A549 (cell line): ENCODE measurements around the gene GGT7. TPM values are rescaled to one million over a fixed set of nuclear protein-coding genes. Genes with fewer than 3 reads are reported as not detected.

ENCODE experiments used
- ATAC-seq, 2 experiments: fragments of 200-7000 bp in 1 of 2; fragments of >200 bp in 1 of 2; cut with Nextera tagmentation in 1 of 2; cut with Tn5 transposase in 1 of 2; 3 replicates each; pipeline versions ENCODE4 v1.8.0 to v1.9.1; 2018 to 2020; ENCODE audit warnings: mild to moderate bottlenecking in 1 of 2, moderate library complexity in 1 of 2
- CTCF ChIA-PET: fragments of 300-600 bp; sonication (Branson Sonifier 250); formaldehyde crosslinking; extraction: SDS; loops from one replicate; lab custom pipeline; 2021; ENCODE audit warnings: antibody characterized with exemption, inconsistent platforms; lab: Yijun Ruan, JAX
- POLR2A ChIA-PET: fragments of 350-600 bp; formaldehyde crosslinking; extraction: SDS; loops from one replicate; lab custom pipeline; 2021; ENCODE audit warnings: antibody characterized with exemption, inconsistent platforms; lab: Yijun Ruan, JAX
- DNase-seq, 2 experiments: peaks; one replicate each; pipeline versions ENCODE4 v3.0.0 to v3.0.0-alpha.2; 2011 to 2016; ENCODE audit warnings: low read depth in 1 of 2, low spot score in 1 of 2
- FAIRE-seq: peaks from 2 replicates; lab custom pipeline; 2011; peaks lifted over from hg19 to GRCh38; lab: Jason Lieb, UNC
- H3K27ac ChIP-seq, 2 experiments: fragments of >200 bp; sonication (Bioruptor Twin); formaldehyde crosslinking; 3 replicates each; pipeline ENCODE4 v1.5.1; 2016 to 2017
- H3K4me1 ChIP-seq: fragments of >200 bp; sonication (Bioruptor Twin); formaldehyde crosslinking; 3 replicates; pipeline ENCODE4 v1.6.1; 2016
- H3K4me2 ChIP-seq: fragments of >200 bp; sonication (Bioruptor Twin); formaldehyde crosslinking; 3 replicates; pipeline ENCODE4 v1.6.1; 2016
- H3K4me3 ChIP-seq: fragments of >200 bp; sonication (Bioruptor Twin); formaldehyde crosslinking; 3 replicates; pipeline ENCODE4 v1.5.1; 2016
- H3K9me3 ChIP-seq: fragments of >200 bp; sonication (Bioruptor Twin); formaldehyde crosslinking; 3 replicates; pipeline ENCODE4 v1.6.1; 2016
- ATOH8 ChIP-seq: fragments of 250-450 bp; sonication (Bioruptor Pico); IDR thresholded peaks from 2 replicates; pipeline ENCODE4 v1.5.0; 2020; ENCODE audit warnings: low read depth, mild to moderate bottlenecking, moderate library complexity
- CBX2 ChIP-seq: fragments of 200-600 bp; sonication (generic); IDR thresholded peaks from 2 replicates; pipeline ENCODE4 v1.6.1; 2016; ENCODE audit warnings: low read depth, mild to moderate bottlenecking, borderline replicate concordance
- CBX8 ChIP-seq: fragments of 200-600 bp; sonication (generic); IDR thresholded peaks from 2 replicates; pipeline ENCODE4 v1.6.1; 2016
- CHD2 ChIP-seq: fragments of 150-350 bp; IDR thresholded peaks from 2 replicates; pipeline ENCODE4 v1.6.1; 2014; ENCODE audit warnings: low read length; ENCODE audit not compliant: partially characterized antibody
- CTCF ChIP-seq: fragments of >200 bp; sonication (Bioruptor Twin); formaldehyde crosslinking; IDR thresholded peaks from 3 replicates; pipeline ENCODE4 v1.5.1; 2016
- EHMT2 ChIP-seq: fragments of 200-600 bp; sonication (generic); IDR thresholded peaks from 2 replicates; pipeline ENCODE4 v1.6.1; 2016; ENCODE audit warnings: antibody characterized with exemption, low read depth, mild to moderate bottlenecking, moderate library complexity
- ESRRA ChIP-seq: fragments of 150-350 bp; IDR thresholded peaks from 2 replicates; pipeline ENCODE4 v1.6.1; 2014; ENCODE audit warnings: mild to moderate bottlenecking, low read length, borderline replicate concordance
- HEYL ChIP-seq: fragments of 250-450 bp; sonication (Bioruptor Pico); IDR thresholded peaks from 2 replicates; pipeline ENCODE4 v1.8.0; 2021; ENCODE audit warnings: mild to moderate bottlenecking, moderate library complexity
- HOXB13 ChIP-seq: fragments of 250-450 bp; sonication (Bioruptor Pico); IDR thresholded peaks from 2 replicates; pipeline ENCODE4 v1.5.0; 2020; ENCODE audit warnings: low read depth, mild to moderate bottlenecking, moderate library complexity
- HOXB5 ChIP-seq: fragments of 250-450 bp; sonication (Bioruptor Pico); IDR thresholded peaks from 2 replicates; pipeline ENCODE4 v1.5.0; 2020; ENCODE audit warnings: mild to moderate bottlenecking, moderate library complexity
- JUN ChIP-seq, 2 experiments: fragments of >200 bp; sonication (Bioruptor Twin); formaldehyde crosslinking; IDR thresholded peaks; 2 replicates in 1 of 2; 3 replicates in 1 of 2; pipeline ENCODE4 v1.6.1; 2016 to 2017
- KDM1A ChIP-seq: fragments of 200-600 bp; sonication (generic); IDR thresholded peaks from 2 replicates; pipeline ENCODE4 v1.6.1; 2016; ENCODE audit warnings: low read depth, mild to moderate bottlenecking
- KDM5A ChIP-seq: fragments of 200-600 bp; sonication (generic); IDR thresholded peaks from 2 replicates; pipeline ENCODE4 v1.6.1; 2016; ENCODE audit warnings: antibody characterized with exemption, mild to moderate bottlenecking
- MAZ ChIP-seq: fragments of 150-350 bp; IDR thresholded peaks from 2 replicates; pipeline ENCODE4 v1.6.1; 2014; ENCODE audit warnings: antibody characterized with exemption, low read depth, low read length, borderline replicate concordance
- MYC ChIP-seq: IDR thresholded peaks from 2 replicates; pipeline ENCODE4 v1.6.1; 2012; ENCODE audit warnings: mild to moderate bottlenecking, inconsistent platforms, low read length, improper control_type of control experiment, borderline replicate concordance
- NFE2L2 ChIP-seq: fragments of 150-350 bp; conservative IDR thresholded peaks from 2 replicates; pipeline ENCODE4 v1.6.1; 2014; ENCODE audit warnings: low read length
- PHF8 ChIP-seq: fragments of 200-600 bp; sonication (generic); IDR thresholded peaks from 2 replicates; pipeline ENCODE4 v1.6.1; 2016; ENCODE audit warnings: low read depth, mild to moderate bottlenecking, antibody characterized with exemption, moderate library complexity, borderline replicate concordance
- POLR2A ChIP-seq: IDR thresholded peaks from 2 replicates; pipeline ENCODE4 v1.6.1; 2012; ENCODE audit warnings: mild to moderate bottlenecking, low read length
- RAD21 ChIP-seq, 2 experiments: fragments of >200 bp in 1 of 2; sonication (Bioruptor Twin) in 1 of 2; formaldehyde crosslinking in 1 of 2; IDR thresholded peaks in 1 of 2; conservative IDR thresholded peaks in 1 of 2; 2 replicates in 1 of 2; 3 replicates in 1 of 2; pipeline ENCODE4 v1.6.1; 2012 to 2018; ENCODE audit warnings: inconsistent platforms in 1 of 2
- REST ChIP-seq: fragments of 200-600 bp; sonication (generic); IDR thresholded peaks from 2 replicates; pipeline ENCODE4 v1.6.1; 2016; ENCODE audit warnings: antibody characterized with exemption, mild to moderate bottlenecking, moderate library complexity
- RNF2 ChIP-seq: fragments of 200-600 bp; sonication (generic); IDR thresholded peaks from 2 replicates; pipeline ENCODE4 v1.6.1; 2016; ENCODE audit warnings: low read depth, mild to moderate bottlenecking, antibody characterized with exemption, moderate library complexity, borderline replicate concordance
- SMC3 ChIP-seq: fragments of >200 bp; sonication (Bioruptor Twin); formaldehyde crosslinking; IDR thresholded peaks from 3 replicates; pipeline ENCODE4 v1.6.1; 2018; ENCODE audit warnings: inconsistent platforms
- TFCP2L1 ChIP-seq: fragments of 250-450 bp; sonication (Bioruptor Pico); IDR thresholded peaks from 2 replicates; pipeline ENCODE4 v1.5.0; 2021; ENCODE audit warnings: mild to moderate bottlenecking
- ZC3H11A ChIP-seq: fragments of 450-650 bp; IDR thresholded peaks from 2 replicates; pipeline ENCODE4 v1.6.1; 2014; ENCODE audit warnings: antibody characterized with exemption, mild to moderate bottlenecking
- ZNF302 ChIP-seq: fragments of 250-450 bp; sonication (Bioruptor Pico); IDR thresholded peaks from 2 replicates; pipeline ENCODE4 v1.9.0; 2021; ENCODE audit warnings: inconsistent platforms, mild to moderate bottlenecking, moderate library complexity
- ZSCAN20 ChIP-seq: fragments of 250-450 bp; sonication (Bioruptor Pico); IDR thresholded peaks from 2 replicates; pipeline ENCODE4 v1.8.0; 2022; ENCODE audit warnings: mild to moderate bottlenecking, moderate library complexity
- WGBS: methylation state at CpG from one replicate; pipeline ENCODE4 v1.1.6; 2017; ENCODE audit errors: missing lambda C conversion rate; 5-methylcytosine and 5-hydroxymethylcytosine counted together
- polyA plus RNA-seq, 4 experiments: library from polyadenylated mRNA; depleted of rRNA in 3 of 4; stranded (reverse); fragments of >200 nt; fragmentation: RNase III in 1 of 4; extraction: RNeasy Plus Mini Kit Qiagen cat#74134 plus additional on column Dnase treatment in 1 of 4; gene quantifications; 2 replicates in 3 of 4; 3 replicates in 1 of 4; pipeline ENCODE4 v1.2.3, GENCODE V29; 2011 to 2017
- TF ChIP-seq, protein P1 (sequence below): IDR thresholded peaks from 2 replicates; pipeline ENCODE4 v1.6.1; 2012; ENCODE audit warnings: low read depth, borderline replicate concordance

GGT7 gene
- polyA plus RNA-seq, 2 of the 4 experiments (the other 2 are of a cell fraction): 3.5 to 9.1 TPM

DNA sequence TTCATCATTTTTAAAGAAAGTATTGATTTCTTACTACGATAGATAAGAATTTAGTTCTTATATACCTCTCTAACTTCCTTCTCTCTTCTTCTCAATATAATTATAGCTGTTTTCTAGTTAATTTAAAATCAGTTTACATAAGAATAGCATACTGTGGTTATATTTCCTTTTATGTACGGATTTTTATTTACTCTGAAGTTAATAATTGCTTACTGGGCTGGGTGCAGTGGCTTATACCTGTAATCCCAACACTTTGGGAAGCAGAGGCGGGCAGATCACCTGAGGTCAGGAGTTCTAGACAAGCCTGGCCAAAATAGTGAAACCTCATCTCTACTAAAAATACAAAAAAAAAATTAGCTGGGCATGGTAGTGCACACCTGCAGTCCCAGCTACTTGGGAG lies 13.5 kb upstream of the GGT7 start:
- no peak for DNase-seq
- ATAC-seq: no peak
- ChIA-PET POLR2A (no interaction called here), CTCF (interaction anchor here (1.1 to 1.5 kb wide), 2 partner anchors 12 to 144 kb away, joined by 3 to 5 read pairs; no protein-coding TSS in a partner anchor)
- Histone ChIP-seq H3K9me3 (no peaks in the 10 kb centered on the region), H3K27ac (no peak overlapping the region), H3K4me2 (peak overlapping the region; percentile 1; the same call in 1 of the 3 replicates), H3K4me3 (no peak overlapping the region), H3K4me1 (peaks cover 13% of the 10 kb centered on the region)
- TF ChIP-seq CTCF (no peak), HEYL (CRISPR knock-in tag) (no peak), ZSCAN20 (CRISPR knock-in tag) (no peak), ZC3H11A (no peak), REST (no peak), TFCP2L1 (CRISPR knock-in tag) (no peak), CBX8 (no peak), ESRRA (no peak), HOXB5 (CRISPR knock-in tag) (no peak), HOXB13 (CRISPR knock-in tag) (no peak), RAD21 (conservative IDR thresholded peaks at IDR 0.05 in 1 of 2, IDR thresholded peaks at IDR 0.05 in 1 of 2) (no peak), JUN (IDR thresholded peaks at IDR 0.05) (no peak), SMC3 (no peak), KDM1A (no peak), MYC (no peak), ZNF302 (CRISPR knock-in tag) (no peak), ATOH8 (CRISPR knock-in tag) (no peak), KDM5A (no peak)
- TF ChIP-seq, protein P1, sequence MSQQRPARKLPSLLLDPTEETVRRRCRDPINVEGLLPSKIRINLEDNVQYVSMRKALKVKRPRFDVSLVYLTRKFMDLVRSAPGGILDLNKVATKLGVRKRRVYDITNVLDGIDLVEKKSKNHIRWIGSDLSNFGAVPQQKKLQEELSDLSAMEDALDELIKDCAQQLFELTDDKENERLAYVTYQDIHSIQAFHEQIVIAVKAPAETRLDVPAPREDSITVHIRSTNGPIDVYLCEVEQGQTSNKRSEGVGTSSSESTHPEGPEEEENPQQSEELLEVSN: no peak
- FAIRE-seq: no peak
- WGBS: 61% methylated on average over 3 of the region's 3 CpGs

DNA sequence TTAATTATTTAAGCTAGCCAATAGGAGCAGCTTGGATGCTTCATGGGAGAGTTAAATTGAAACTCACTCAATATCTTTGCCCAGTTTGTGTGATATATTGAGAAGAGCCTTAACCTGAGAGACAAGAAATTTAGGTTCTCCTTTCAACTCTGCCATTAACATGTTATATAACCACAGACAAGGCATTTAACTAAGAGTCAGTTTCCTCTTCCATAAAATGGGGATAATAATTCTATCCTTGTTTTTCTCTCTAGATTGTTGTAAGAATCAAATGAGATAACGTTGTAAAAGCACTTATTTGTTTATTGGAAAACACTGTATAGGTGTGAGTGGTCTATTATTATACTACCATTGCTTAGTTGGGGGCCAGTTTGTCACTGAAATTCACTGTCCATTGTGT lies 11.6 kb upstream of the GGT7 start:
- H3K4me3 ChIP-seq: no peak overlapping the region
- H3K9me3 ChIP-seq: no peaks in the 10 kb centered on the region
- DNase-seq: no peak
- ATAC-seq: no peak
- no peak overlapping the region for H3K27ac ChIP-seq
- no peak overlapping the region for H3K4me2 ChIP-seq
- 48% methylated on average over 1 of the region's 1 CpG for WGBS
- ChIA-PET POLR2A (no interaction called here), CTCF (interaction anchor here (0.6 to 3.0 kb wide), 4 partner anchors 9 to 30 kb away, joined by 3 to 17 read pairs (median 4); no protein-coding TSS in a partner anchor)
- peaks cover 17% of the 10 kb centered on the region; the same call in 2 of the 3 replicates for H3K4me1 ChIP-seq
- FAIRE-seq: no peak
- TF ChIP-seq MAZ: no peak
- TF ChIP-seq PHF8: no peak
- TF ChIP-seq ATOH8 (CRISPR knock-in tag): no peak
- TF ChIP-seq KDM5A: no peak
- no peak for TF ChIP-seq CHD2
- no peak for TF ChIP-seq EHMT2
- TF ChIP-seq CBX2: no peak
- TF ChIP-seq ZNF302 (CRISPR knock-in tag): no peak
- no peak for TF ChIP-seq RNF2
- TF ChIP-seq CTCF: no peak
- TF ChIP-seq NFE2L2: no peak
- no peak for TF ChIP-seq POLR2A
- TF ChIP-seq, protein P1: no peak
